SK-N-MC (cell line): Measurements from ENCODE around the gene TCF12.

ENCODE experiments used
- EZH2 ChIP-seq: fragments of 200-600 bp; sonication (generic); IDR thresholded peaks from one replicate; pipeline ENCODE4 v1.6.1; 2017; ENCODE audit warnings: antibody characterized with exemption
- FOXP2 ChIP-seq: optimal IDR thresholded peaks from 2 replicates; pipeline ENCODE3; 2011; ENCODE audit warnings: mild to moderate bottlenecking, moderate library complexity; ENCODE audit not compliant: insufficient read depth; ENCODE audit errors: extremely low read length, control extremely low read depth
- POLR2AphosphoS5 ChIP-seq: IDR thresholded peaks from 2 replicates; pipeline ENCODE4 v1.6.1; 2012; ENCODE audit warnings: mild to moderate bottlenecking, low read depth, low read length, borderline replicate concordance

DNA sequence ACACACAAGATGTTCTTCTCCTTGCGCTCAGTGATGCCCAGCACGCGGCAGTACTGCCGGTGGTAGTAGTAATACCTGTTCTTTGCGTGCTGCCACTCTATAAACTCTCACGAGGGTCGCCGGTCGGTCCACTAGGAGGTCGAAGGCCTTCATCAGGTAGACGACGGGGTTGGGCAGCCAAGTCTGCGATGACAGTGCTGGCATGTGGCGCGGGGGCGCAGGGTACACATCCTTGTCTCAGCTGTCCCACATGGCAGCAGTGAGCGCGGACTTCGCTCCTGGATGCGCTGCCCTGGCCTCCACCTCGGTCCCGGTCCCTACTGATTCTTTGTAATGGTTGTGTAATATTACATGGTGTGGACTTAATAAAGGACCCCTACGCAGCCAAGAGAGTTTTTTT is 407.8 kb downstream of the TCF12 start:
- TF ChIP-seq POLR2AphosphoS5: no peak
- TF ChIP-seq EZH2: no peak
- no peak for TF ChIP-seq FOXP2
